Activated CD8-positive, alpha-beta T cell treated with anti-CD3 and anti-CD28 coated beads, Interleukin-2, amount 10 ng/mL, durations not matched to agents 7 days and 5 days (primary cell): ENCODE data around the gene CACNG4. TPM values are rescaled to one million over a fixed set of nuclear protein-coding genes. Genes with fewer than 3 reads are reported as not detected.
"Not testable (repeated sequence)": the region's sequence is repeated elsewhere in the genome, so short reads cannot be mapped to it uniquely, and the experiment has no call there.

Experiments
- ATAC-seq: fragments of 150-1000 bp; cut with Tn5 transposase; one replicate; pipeline ENCODE4 v1.10.0; 2021; ENCODE audit warnings: moderate library complexity
- CTCF ChIA-PET: fragments of 350-600 bp; sonication (Branson Sonifier 250); formaldehyde crosslinking; loops from one replicate; lab custom pipeline; 2021; ENCODE audit warnings: antibody characterized with exemption; lab: Charles Lee
- POLR2A ChIA-PET: fragments of 350-600 bp; sonication (Branson Sonifier 250); formaldehyde crosslinking; loops from one replicate; lab custom pipeline; 2021; ENCODE audit warnings: antibody characterized with exemption; lab: Charles Lee
- DNase-seq: peaks from one replicate; pipeline ENCODE4 v3.0.0-alpha.2; 2020
- H3K27ac Mint-ChIP-seq: one replicate; pipeline ENCODE4 v1.8.0; 2021; ENCODE audit warnings: mild to moderate bottlenecking, mixed read lengths
- H3K27me3 Mint-ChIP-seq: one replicate; pipeline ENCODE4 v1.8.0; 2021; ENCODE audit warnings: low read depth, mixed read lengths
- H3K36me3 Mint-ChIP-seq: one replicate; pipeline ENCODE4 v1.8.0; 2021; ENCODE audit warnings: low read depth, mixed read lengths
- H3K4me1 Mint-ChIP-seq: one replicate; pipeline ENCODE4 v1.8.0; 2021; ENCODE audit warnings: low read depth, mixed read lengths
- H3K4me3 Mint-ChIP-seq: one replicate; pipeline ENCODE4 v1.8.0; 2021; ENCODE audit warnings: mild to moderate bottlenecking, mixed read lengths
- H3K9me3 Mint-ChIP-seq: one replicate; pipeline ENCODE4 v1.8.0; 2022; ENCODE audit warnings: mixed read lengths; ENCODE audit not compliant: insufficient read depth
- total RNA-seq, 2 experiments: library from RNA; stranded (reverse); gene quantifications; one replicate each; pipeline ENCODE4 v1.2.3, GENCODE V29; 2021

Gene CACNG4
- total RNA-seq, 2 experiments from 2014 or later: not detected

DNA sequence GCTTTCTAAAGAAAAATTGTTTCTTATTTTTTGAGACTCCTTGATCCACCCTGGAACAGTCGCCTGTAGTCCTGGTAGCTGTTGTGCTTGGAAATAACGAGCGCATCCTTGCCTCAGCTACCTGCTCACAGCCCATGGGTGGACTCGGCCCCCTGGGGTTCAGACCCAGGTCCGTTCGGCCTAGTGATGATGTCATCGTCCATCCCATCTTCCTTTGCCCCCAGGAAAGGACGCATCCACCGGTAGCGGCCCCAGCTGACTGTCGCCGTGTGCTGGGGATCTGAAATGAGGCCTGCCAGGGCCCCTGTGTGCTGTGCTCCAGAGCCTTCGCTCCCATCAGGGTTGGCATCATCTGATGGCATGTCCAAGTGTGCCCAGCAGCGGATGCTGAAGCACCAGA is 67.9 kb downstream of the CACNG4 start:
- H3K27ac Mint-ChIP-seq: no peak overlapping the region
- ATAC-seq: no peak
- POLR2A ChIA-PET: no interaction called here
- DNase-seq: no peak
- H3K4me3 Mint-ChIP-seq: no peak overlapping the region
- no peaks in the 10 kb centered on the region for H3K36me3 Mint-ChIP-seq
- H3K4me1 Mint-ChIP-seq: no peaks in the 10 kb centered on the region
- H3K9me3 Mint-ChIP-seq: no peaks in the 10 kb centered on the region
- CTCF ChIA-PET: no interaction called here
- no peaks in the 10 kb centered on the region for H3K27me3 Mint-ChIP-seq

DNA sequence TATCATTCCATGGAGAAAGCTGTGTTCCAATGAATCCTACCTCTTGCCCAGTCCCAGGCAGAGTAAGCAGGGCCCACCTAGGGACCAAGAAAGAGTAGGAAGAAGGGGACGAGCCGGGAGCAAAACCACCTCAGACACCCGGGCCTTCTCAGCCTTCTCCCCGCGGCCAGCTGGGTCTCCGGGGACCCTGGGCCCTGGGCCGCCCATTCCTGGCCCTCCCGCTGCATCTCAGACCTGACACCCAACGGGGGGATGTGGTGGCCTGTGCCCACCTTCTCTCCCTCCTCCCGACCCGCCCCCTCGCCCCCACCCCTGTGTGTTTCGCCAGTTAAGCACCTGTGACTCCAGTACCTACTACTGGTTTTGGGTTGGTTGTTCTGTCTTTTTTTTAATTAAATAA is 68.5 kb downstream of the CACNG4 start:
- CTCF ChIA-PET: no interaction called here
- Mint-ChIP-seq H3K36me3 (no peaks in the 10 kb centered on the region), H3K27ac (no peak overlapping the region), H3K9me3 (no peaks in the 10 kb centered on the region), H3K4me1 (no peaks in the 10 kb centered on the region), H3K27me3 (no peaks in the 10 kb centered on the region), H3K4me3 (no peak overlapping the region)
- DNase-seq (no peak), ATAC-seq (no peak)
- POLR2A ChIA-PET: no interaction called here

DNA sequence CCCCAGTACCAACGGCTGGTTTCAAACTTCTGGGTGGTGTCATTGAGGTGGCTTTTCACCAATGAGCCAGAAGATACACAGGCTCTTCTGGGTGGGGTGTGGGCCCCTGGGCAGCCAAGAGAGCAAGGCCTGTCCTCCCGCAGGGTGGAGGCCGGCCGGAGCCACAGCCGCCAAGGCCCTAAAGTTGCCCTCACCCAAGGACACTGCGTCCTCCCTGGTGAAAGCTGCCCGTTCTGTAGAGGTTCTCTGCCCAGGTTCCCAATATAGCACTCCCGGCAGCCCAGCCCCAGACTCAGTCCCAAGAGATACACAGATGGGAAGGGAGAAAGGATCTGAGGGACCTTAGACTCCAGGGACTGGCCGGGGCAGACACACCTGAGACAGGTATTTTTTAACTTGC is 69.1 kb downstream of the CACNG4 start:
- no peaks in the 10 kb centered on the region for H3K27me3 Mint-ChIP-seq
- POLR2A ChIA-PET: no interaction called here

DNA sequence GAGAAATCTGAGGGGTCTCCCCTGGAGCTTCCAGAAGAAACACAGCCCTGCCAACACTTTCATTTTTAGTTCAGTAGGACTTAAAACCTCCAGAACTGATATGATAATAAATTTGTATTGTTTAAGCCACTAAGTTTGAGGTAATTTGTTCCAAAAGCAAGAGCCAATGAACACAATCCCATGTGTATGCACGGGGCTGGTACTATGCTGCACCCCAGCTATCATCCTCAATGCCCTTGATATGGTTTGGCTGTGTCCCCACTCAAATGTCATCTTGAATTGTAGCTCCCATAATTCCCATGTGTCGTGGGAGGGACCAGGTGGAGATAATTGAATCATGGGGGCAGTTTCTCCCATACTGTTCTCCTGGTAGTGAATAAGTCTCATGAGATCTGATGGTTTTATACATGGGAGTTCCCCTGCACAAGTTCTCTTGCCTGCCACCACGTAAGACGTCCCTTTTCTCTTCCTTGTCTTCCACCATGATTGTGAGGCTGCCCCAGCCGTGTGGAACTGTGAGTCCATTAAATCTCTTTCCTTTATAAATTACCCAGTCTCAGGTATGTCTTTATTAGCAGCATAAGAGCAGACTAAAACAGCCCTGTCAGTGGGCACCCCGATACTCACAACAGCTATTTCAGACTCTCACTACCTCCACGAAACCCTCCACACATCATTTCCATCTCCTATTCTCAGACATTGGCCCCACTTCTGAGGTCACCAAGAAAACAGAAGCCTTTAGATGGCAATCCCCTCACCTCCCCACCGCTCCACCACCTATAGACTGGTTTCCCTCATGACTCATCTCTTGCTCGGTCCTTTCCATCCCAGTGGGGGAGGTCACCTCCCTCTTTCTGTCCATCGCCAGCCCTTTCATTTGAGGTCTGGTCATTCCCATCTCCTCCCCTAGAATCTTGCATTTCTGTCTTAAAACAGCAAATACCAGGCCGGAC is 70.9 kb downstream of the CACNG4 start:
- H3K27ac Mint-ChIP-seq: no peak overlapping the region
- CTCF ChIA-PET: interaction anchor here (0.6 kb wide), 1 partner anchor 1778 kb away, joined by 3 read pairs; no protein-coding TSS in a partner anchor

More for the DNA sequence above, 69.1 kb downstream of the CACNG4 start:
- Mint-ChIP-seq H3K27ac (no peak overlapping the region), H3K36me3 (no peaks in the 10 kb centered on the region), H3K9me3 (no peaks in the 10 kb centered on the region), H3K4me3 (no peak overlapping the region), H3K4me1 (no peaks in the 10 kb centered on the region)
- CTCF ChIA-PET: no interaction called here
- no peak for DNase-seq
- ATAC-seq: no peak

DNA sequence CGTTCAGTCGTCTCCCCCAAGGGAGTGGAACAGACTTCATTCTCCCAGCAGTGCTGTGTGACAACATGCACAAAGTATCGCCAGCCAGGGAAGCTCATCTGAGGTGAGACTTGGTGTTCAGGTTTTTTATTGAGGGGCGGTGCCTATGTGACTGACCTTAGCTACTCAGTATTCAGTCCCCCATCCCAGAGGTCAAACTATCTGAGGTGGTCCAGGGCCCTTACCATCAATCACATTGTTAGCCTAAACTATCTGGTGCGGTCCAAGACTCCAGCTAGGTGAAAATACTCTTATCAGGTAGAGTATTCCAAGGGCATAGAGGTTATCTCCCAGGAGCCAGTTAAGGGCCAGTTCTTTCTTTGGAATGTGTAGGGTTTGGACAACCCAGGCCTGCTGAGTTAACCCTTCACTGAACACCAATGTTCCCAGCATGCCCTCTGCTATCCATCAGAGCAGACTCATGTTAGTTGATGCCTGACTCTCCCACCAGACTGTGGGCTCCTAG is 74.4 kb downstream of the CACNG4 start:
- no peaks in the 10 kb centered on the region for H3K4me1 Mint-ChIP-seq
- ChIA-PET CTCF (no interaction called here), POLR2A (no interaction called here)
- ATAC-seq (no peak), DNase-seq (no peak)
- no peaks in the 10 kb centered on the region for H3K27me3 Mint-ChIP-seq
- H3K9me3 Mint-ChIP-seq: no peaks in the 10 kb centered on the region
- no peaks in the 10 kb centered on the region for H3K36me3 Mint-ChIP-seq
- H3K4me3 Mint-ChIP-seq: no peak overlapping the region
- no peak overlapping the region for H3K27ac Mint-ChIP-seq

More for the DNA sequence above, 70.9 kb downstream of the CACNG4 start:
- Mint-ChIP-seq H3K27me3 (no peaks in the 10 kb centered on the region), H3K4me3 (no peak overlapping the region), H3K36me3 (no peaks in the 10 kb centered on the region), H3K9me3 (no peaks in the 10 kb centered on the region), H3K4me1 (no peaks in the 10 kb centered on the region)
- no peak for DNase-seq
- POLR2A ChIA-PET: no interaction called here
- no peak for ATAC-seq

DNA sequence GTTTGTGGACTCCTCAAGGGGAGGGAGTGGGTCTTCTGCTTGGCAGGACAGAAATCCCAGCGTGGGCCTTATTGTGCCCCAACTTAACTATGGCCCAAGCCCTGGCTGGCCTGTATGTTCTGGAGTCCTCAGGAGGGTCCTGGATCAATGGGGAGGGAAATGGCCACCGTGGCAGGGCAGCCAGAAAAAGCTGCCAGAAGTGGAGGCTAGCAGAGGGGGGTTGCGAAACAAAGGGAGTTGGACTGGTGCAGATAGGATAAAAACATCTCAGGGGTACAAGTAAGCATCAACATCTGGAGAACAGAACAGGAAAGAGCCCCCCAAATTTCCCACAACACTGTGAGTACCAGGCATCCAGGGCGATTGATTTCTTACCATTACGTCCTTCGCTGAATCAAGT is 76.1 kb downstream of the CACNG4 start:
- no peaks in the 10 kb centered on the region for H3K27me3 Mint-ChIP-seq
- no peaks in the 10 kb centered on the region for H3K36me3 Mint-ChIP-seq
- no peaks in the 10 kb centered on the region for H3K9me3 Mint-ChIP-seq
- no peak overlapping the region for H3K27ac Mint-ChIP-seq
- H3K4me3 Mint-ChIP-seq: no peak overlapping the region
- POLR2A ChIA-PET: interaction anchor here (1.0 kb wide), 1 partner anchor 41 kb away, joined by 3 read pairs; no protein-coding TSS in a partner anchor
- no peak for DNase-seq
- no peak for ATAC-seq
- CTCF ChIA-PET: no interaction called here
- no peaks in the 10 kb centered on the region for H3K4me1 Mint-ChIP-seq

DNA sequence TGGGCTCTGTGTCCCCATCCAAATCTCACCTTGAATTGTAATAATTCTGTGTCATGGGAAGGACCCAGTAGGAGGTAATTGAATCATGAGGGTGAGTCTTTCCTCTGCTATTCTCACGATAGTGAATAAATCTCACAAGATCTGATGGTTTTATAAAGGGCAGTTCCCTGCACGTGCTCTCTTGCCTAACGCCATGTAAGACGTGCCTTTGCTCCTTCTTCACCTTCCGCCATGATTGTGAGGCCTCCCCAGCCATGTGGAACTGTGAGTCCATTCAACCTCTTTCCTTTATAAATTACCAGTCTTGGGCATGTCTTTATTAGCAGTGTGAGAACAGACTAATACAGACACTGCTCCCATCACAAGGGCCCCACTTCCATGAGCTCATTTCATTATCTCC is 76.6 kb downstream of the CACNG4 start:
- H3K27ac Mint-ChIP-seq, H3K36me3 Mint-ChIP-seq, H3K9me3 Mint-ChIP-seq, H3K4me1 Mint-ChIP-seq, H3K4me3 Mint-ChIP-seq, ATAC-seq, H3K27me3 Mint-ChIP-seq, DNase-seq, CTCF ChIA-PET: not testable (repeated sequence)
- POLR2A ChIA-PET: interaction anchor here (1.0 kb wide), 1 partner anchor 41 kb away, joined by 3 read pairs; no protein-coding TSS in a partner anchor

DNA sequence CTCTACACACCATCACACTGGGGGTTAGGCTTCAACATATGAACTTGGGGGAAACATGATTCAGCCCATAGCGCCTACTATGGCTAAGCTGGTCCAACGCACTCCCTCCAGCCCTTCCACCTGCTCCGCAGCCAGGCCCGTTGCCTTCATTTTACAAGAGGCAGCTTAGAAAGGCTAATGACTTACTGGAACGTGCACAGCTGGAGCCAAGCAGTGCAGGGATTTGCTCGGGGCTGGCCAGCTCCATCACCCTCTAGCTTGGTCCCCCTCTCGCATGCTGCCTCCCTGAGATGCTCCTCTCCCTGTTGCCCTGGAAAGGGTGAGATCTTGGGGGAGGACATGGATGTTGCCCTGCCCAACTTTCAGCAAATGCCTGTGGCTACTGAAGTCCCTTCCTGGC is 77.0 kb downstream of the CACNG4 start:
- Mint-ChIP-seq H3K27ac (no peak overlapping the region), H3K27me3 (no peaks in the 10 kb centered on the region), H3K9me3 (no peaks in the 10 kb centered on the region), H3K4me3 (no peak overlapping the region), H3K4me1 (no peaks in the 10 kb centered on the region), H3K36me3 (no peaks in the 10 kb centered on the region)
- DNase-seq (no peak), ATAC-seq (no peak)
- POLR2A ChIA-PET: interaction anchor here (1.0 kb wide), 1 partner anchor 40 kb away, joined by 3 read pairs; no protein-coding TSS in a partner anchor
- CTCF ChIA-PET: no interaction called here

DNA sequence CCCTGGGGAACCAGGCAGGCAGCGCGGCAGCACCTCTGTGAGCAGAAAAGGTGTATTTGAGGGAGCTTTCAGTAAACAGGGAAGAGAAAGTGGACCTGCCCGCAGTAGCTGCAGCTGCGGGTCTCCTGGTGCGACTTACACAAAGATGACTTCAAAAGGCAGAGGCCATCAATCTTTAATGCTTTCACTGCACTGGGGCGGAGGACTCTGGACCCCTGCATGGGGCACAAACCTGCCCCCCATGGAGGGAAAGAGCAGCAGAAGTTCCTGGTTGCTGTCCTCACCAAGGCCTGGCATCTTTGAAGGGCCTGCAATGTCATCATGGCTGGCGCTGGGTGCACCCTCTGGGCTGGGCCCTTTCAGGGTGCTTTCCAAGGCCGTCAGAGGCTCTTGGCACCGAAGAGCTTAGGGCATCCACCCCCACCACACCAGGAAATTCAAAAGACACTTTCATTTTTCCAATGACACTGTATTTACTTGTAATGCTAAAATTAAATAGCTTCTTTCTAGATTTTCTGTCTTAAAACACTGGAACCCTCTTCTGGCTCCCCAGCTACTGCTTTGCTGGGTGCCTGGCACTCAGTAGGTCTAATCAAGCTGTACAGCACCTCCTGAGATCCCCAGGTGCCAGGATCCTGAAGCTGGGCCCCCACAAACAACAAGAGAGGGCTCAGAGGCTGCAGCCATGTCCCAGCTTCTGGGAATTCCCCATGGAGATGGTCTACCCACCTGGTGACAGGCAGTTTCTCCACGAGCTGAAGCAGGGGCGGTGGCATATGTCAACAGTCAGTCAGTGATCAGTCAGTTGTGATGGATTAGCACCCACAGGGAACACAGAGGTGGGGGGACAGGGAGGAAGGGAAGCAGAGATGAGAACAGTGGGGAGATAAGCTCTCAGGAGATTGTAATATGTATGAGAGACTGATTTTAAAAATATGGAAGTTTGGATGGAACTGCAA is 77.7 kb downstream of the CACNG4 start:
- DNase-seq: no peak
- Mint-ChIP-seq H3K4me1 (no peaks in the 10 kb centered on the region), H3K27ac (no peak overlapping the region), H3K4me3 (no peak overlapping the region), H3K27me3 (no peaks in the 10 kb centered on the region), H3K36me3 (no peaks in the 10 kb centered on the region), H3K9me3 (no peaks in the 10 kb centered on the region)
- CTCF ChIA-PET: no interaction called here
- POLR2A ChIA-PET: interaction anchor here (1.0 kb wide), 1 partner anchor 39 kb away, joined by 3 read pairs; no protein-coding TSS in a partner anchor
- ATAC-seq: no peak

DNA sequence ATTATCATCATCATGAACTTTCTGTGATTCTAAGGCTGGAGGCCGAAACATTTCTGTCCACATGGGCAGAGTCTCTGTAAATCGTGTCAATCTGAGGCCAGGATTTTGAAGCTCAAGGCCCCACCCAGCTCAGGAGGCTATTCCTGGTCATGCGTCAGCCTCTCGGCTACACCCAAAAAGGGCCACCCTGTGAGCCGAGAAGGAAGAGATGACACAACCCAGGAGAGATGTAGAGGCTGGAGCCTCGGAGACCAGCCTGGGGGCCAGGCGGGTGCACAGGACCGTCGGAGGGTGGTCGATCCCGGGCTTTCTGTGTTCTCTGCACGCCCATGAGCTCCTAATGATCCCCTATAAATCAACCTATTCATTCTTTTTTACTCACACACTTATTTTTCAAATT is 78.8 kb downstream of the CACNG4 start:
- ChIA-PET CTCF (no interaction called here), POLR2A (no interaction called here)
- peaks cover 5% of the 10 kb centered on the region for H3K9me3 Mint-ChIP-seq
- H3K4me1 Mint-ChIP-seq: no peaks in the 10 kb centered on the region
- H3K27me3 Mint-ChIP-seq: no peaks in the 10 kb centered on the region
- no peak overlapping the region for H3K4me3 Mint-ChIP-seq
- H3K36me3 Mint-ChIP-seq: no peaks in the 10 kb centered on the region
- DNase-seq: no peak
- no peak overlapping the region for H3K27ac Mint-ChIP-seq
- no peak for ATAC-seq

DNA sequence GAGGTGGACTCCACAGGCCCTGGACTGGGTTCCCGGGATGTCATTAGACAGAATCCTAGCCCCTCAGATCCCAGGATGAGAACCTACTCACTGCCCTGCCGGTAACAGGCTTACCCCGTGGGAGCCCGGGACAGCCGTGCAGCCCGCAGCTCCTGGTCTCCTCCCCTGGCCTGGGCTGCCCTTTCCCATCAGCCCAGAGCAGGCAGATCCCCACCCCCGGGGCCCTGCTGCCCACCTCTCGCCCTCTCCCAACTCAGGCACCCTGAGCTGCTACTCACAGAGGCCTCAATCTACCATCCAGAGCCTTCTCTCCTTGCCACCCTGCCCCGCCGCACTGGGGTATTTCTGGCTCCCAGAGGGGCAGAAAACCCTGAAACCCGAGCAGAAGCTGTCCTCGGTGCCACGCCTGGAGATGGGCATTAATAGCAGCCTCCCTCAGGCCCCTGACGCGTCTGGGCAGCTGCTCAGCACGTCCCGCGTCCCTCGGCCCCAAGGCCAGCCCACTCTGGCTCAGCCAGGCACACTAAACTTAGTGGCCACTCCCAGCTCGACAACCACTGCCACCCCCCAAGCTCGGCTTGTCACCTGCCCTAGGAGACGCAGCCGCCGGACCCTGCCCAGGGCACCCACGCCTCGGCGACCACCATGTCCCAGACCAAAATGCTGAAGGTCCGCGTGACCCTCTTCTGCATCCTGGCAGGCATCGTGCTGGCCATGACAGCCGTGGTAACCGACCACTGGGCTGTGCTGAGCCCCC is 79.7 kb downstream of the CACNG4 start, which contains the start of gene CACNG1:
Gene CACNG1 (plus strand): TSS at position 539 of the 757 bp plus-strand sequence. CDS start 107 bp downstream, at position 646.
- DNase-seq: no peak
- no peak within 1 kb of the TSS for H3K4me3 Mint-ChIP-seq
- no peak for ATAC-seq
- H3K9me3 Mint-ChIP-seq: peaks cover 15% of the 10 kb centered on the region
- no peak within 1 kb of the TSS for H3K27ac Mint-ChIP-seq
- ChIA-PET POLR2A (no interaction called here), CTCF (no interaction called here)
- H3K36me3 Mint-ChIP-seq: peaks cover 4% of the 10 kb centered on the region
- no peaks in the 10 kb centered on the region for H3K4me1 Mint-ChIP-seq
- no peaks in the 10 kb centered on the region for H3K27me3 Mint-ChIP-seq
